Breast epithelium (tissue), 3 donors: ENCODE results near the gene CNBD2.

ENCODE experiments used
- CTCF ChIP-seq, 3 donors: fragments of 450-650 bp; IDR thresholded peaks; one replicate each; pipeline ENCODE4 v1.5.1; 2016 to 2017; ENCODE audit warnings: antibody characterized with exemption in 3 of 3, mild to moderate bottlenecking in 3 of 3, moderate library complexity in 3 of 3
- POLR2A ChIP-seq: fragments of 450-650 bp; IDR thresholded peaks from one replicate; pipeline ENCODE4 v1.6.1; 2016; ENCODE audit warnings: antibody characterized with exemption, mild to moderate bottlenecking, moderate library complexity
- POLR2AphosphoS5 ChIP-seq, 3 donors: sonication (generic); formaldehyde crosslinking; IDR thresholded peaks; one replicate each; pipeline ENCODE4 v1.6.1; 2017; ENCODE audit warnings: antibody characterized with exemption in 3 of 3

- TF ChIP-seq CTCF (IDR thresholded peaks at IDR 0.05) (no peak), POLR2AphosphoS5 (IDR thresholded peaks at IDR 0.05) (no peak), POLR2A (no peak)
Measured at GRCh38 chr20:35974256-35974655, 5.9 kb downstream of the CNBD2 start.
